RWPE2 (cell line): ENCODE results near the gene IL10.

Experiments
- ATAC-seq: fragments of 200-7000 bp; cut with Tn5 transposase; 3 replicates; pipeline ENCODE4 v1.9.1; 2021; ENCODE audit warnings: low read depth
- DNase-seq: peaks from one replicate; pipeline ENCODE4 v3.0.0-alpha.2; 2020; ENCODE audit warnings: low spot score
- H3K27ac ChIP-seq: fragments of 450-650 bp; 2 replicates; pipeline ENCODE4 v1.5.1; 2017; ENCODE audit warnings: mild to moderate bottlenecking; ENCODE audit not compliant: poor library complexity, severe bottlenecking
- H3K27me3 ChIP-seq: fragments of 250-450 bp; sonication (Bioruptor Pico); 2 replicates; pipeline ENCODE4 v1.5.1; 2021; ENCODE audit warnings: mild to moderate bottlenecking, moderate library complexity; ENCODE audit not compliant: insufficient read depth, poor library complexity, severe bottlenecking
- H3K36me3 ChIP-seq: fragments of 250-450 bp; sonication (Bioruptor Pico); 2 replicates; pipeline ENCODE4 v1.5.1; 2020; ENCODE audit warnings: low read depth, mild to moderate bottlenecking, moderate library complexity
- H3K4me1 ChIP-seq: fragments of 250-450 bp; sonication (Bioruptor Pico); 2 replicates; pipeline ENCODE4 v1.5.1; 2021; ENCODE audit warnings: mild to moderate bottlenecking, moderate library complexity; ENCODE audit not compliant: insufficient read depth, poor library complexity, severe bottlenecking
- H3K4me3 ChIP-seq: fragments of 250-450 bp; sonication (Bioruptor Pico); 2 replicates; pipeline ENCODE4 v1.5.1; 2021; ENCODE audit warnings: mild to moderate bottlenecking, moderate library complexity; ENCODE audit not compliant: severe bottlenecking
- H3K9me3 ChIP-seq: fragments of 250-450 bp; sonication (Bioruptor Pico); 2 replicates; pipeline ENCODE4 v1.5.1; 2021; ENCODE audit warnings: mild to moderate bottlenecking, moderate library complexity; ENCODE audit not compliant: severe bottlenecking
- TF ChIP-seq, protein P1 (sequence below): fragments of 450-650 bp; IDR thresholded peaks from one replicate; pipeline ENCODE4 v1.5.1; 2017; ENCODE audit warnings: mild to moderate bottlenecking, moderate library complexity; ENCODE audit not compliant: poor library complexity, severe bottlenecking

The IL10 gene

DNA sequence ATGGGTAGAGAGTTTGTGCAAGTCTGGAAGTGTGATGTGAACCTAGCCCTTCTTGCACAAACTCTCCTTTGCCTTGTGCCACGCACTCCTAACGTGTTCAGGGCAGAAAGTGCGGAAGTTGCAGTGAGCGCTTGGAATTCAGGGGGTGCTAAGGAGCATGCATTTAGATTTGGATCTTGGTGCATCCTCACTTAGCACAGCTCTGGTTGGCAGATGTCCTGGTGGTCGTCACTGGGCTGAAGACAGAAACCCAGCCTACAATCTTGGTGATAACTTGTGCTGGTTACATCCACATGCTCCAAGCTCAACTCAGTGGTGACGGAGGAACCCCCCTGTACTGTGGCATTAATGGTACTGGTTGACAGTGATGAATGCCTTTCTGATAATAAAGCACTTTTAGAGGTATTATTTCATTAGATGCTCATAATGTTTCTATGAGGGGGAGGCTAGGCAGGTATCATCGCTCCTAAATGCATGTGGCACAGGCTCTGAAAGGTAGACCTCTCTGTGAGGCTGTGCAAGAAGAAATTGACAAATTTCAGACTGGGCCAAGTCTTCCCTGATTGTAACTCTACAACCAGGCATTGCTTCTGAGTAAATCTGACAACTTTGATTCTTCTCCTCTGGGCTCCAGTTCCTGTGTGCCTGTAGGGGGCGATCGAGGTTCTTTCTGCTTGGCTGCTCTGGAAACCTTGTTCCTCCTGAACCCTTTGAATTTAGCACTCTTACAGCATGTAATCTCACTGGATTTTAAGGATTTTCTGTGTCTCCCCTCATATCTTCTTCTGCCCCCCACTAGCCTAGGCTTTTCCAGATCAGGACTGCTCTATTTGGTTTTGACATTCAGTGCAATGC is 47.0 kb downstream of the IL10 start:
- no peak for ATAC-seq
- no peak for DNase-seq
- Histone ChIP-seq H3K9me3 (no peaks in the 10 kb centered on the region), H3K4me3 (no peak overlapping the region), H3K27ac (no peak overlapping the region), H3K27me3 (no peaks in the 10 kb centered on the region), H3K36me3 (peaks cover 16% of the 10 kb centered on the region), H3K4me1 (peaks cover 18% of the 10 kb centered on the region)
- TF ChIP-seq, protein P1, sequence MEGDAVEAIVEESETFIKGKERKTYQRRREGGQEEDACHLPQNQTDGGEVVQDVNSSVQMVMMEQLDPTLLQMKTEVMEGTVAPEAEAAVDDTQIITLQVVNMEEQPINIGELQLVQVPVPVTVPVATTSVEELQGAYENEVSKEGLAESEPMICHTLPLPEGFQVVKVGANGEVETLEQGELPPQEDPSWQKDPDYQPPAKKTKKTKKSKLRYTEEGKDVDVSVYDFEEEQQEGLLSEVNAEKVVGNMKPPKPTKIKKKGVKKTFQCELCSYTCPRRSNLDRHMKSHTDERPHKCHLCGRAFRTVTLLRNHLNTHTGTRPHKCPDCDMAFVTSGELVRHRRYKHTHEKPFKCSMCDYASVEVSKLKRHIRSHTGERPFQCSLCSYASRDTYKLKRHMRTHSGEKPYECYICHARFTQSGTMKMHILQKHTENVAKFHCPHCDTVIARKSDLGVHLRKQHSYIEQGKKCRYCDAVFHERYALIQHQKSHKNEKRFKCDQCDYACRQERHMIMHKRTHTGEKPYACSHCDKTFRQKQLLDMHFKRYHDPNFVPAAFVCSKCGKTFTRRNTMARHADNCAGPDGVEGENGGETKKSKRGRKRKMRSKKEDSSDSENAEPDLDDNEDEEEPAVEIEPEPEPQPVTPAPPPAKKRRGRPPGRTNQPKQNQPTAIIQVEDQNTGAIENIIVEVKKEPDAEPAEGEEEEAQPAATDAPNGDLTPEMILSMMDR = no peak

DNA sequence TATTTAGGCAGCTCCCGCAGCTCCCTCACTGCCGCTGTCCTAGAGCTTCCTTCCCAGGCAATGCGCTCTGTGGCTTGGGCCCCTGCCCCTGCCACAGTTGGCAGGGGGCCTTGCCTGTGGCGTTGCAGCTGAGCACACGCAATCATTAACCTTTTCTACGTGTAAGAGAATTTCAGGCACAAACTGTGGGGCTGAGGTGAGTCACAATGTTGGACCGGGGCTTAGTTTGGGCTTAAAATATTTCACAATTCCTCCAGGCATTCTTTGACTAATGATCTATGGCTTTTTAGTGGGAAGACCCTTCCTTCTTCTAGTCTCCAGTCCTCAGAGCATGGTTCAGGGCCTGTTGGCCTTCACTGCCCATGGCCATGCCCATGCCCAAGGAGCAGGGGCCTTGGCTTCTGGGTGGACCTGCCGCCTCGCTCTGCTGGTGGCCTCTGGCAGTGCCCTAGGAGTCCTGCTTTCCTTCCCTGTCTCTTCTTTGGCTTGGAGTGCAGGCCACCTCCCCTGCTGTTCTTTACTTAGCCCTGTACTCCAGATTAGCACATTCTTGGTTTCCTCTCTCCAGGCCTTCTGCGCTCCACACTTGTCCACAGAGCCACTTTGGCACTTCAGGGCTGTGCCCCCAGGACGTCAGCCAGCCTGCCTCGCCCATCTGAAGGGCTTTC is 48.4 kb downstream of the IL10 start:
- TF ChIP-seq, protein P1 = no peak
- H3K36me3 ChIP-seq = peaks cover 2% of the 10 kb centered on the region; the same call in 1 of the 2 replicates
- H3K4me3 ChIP-seq = no peak overlapping the region
- ATAC-seq = peak; percentile 74
- peak overlapping the region; percentile 35 for H3K27ac ChIP-seq
- peaks cover 18% of the 10 kb centered on the region for H3K4me1 ChIP-seq
- no peaks in the 10 kb centered on the region for H3K27me3 ChIP-seq
- H3K9me3 ChIP-seq = no peaks in the 10 kb centered on the region
- no peak for DNase-seq

DNA sequence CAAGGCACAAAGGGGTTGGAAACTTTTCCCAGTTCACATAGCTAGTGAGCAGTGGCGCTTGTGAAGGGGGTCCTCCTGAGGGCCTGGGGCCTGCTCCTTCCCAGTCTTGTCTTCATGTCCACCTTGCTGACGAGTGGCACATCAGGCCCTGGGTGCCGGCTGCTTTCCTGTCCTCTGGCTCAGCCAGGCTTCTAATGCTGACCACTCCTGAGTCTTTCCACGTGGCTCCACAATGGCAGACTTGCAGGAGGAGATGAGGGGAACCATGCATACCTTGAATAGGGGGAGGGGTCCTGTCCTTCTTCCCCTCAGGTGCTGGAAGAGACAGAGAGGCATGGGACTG is 48.9 kb downstream of the IL10 start:
- no peaks in the 10 kb centered on the region for H3K27me3 ChIP-seq
- TF ChIP-seq, protein P1 = no peak
- no peaks in the 10 kb centered on the region for H3K36me3 ChIP-seq
- no peaks in the 10 kb centered on the region for H3K9me3 ChIP-seq
- H3K4me1 ChIP-seq = peaks cover 18% of the 10 kb centered on the region
- DNase-seq (no peak), ATAC-seq (no peak)
- peak overlapping the region; percentile 35 for H3K27ac ChIP-seq
- no peak overlapping the region for H3K4me3 ChIP-seq

DNA sequence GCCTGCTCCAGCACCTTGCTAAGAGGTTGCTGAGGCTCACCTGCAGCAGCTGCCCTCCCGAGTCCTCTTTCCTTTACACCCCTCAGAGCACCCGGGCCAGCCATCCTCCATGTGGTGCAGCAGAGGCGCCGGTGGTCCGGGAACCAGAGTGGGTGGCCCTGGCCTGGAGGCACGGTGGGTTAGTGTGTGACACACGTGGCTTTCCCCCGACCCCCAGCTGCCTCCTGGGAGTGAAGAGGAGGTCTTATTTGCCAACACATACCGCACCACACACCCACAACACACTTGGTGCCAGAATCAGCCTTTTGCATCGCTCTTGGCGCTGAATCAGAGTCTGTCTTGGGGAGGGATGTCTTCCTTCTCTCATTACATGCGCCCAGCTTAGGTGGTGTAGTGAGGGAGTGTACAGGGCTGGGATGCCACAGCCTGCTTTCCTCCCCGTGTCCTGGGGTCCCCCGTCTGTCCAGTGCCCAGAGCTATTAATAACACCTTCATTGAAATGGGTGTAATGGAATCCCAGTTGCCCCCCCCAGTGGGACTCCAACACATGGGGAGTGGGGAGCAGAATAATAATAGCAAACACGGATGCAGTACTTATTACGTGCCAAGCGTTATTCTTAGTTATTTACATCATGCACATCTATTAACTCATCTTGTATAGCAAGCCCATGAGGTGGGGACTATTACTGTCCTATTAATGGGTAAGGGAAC is 49.4 kb downstream of the IL10 start:
- ATAC-seq (no peak), DNase-seq (no peak)
- Histone ChIP-seq H3K27me3 (no peaks in the 10 kb centered on the region), H3K4me1 (peaks cover 18% of the 10 kb centered on the region), H3K36me3 (no peaks in the 10 kb centered on the region), H3K4me3 (no peak overlapping the region), H3K27ac (peak overlapping the region; percentile 35), H3K9me3 (no peaks in the 10 kb centered on the region)
- TF ChIP-seq, protein P1 = no peak
